ENCODE data around the gene SEC16B.

Gene SEC16B

GRCh38 chr1:177979272-177979671, 9.4 kb upstream of the SEC16B start:
- DNase-seq (ENCODE audit: low read depth, low spot score): no peak

GRCh38 chr1:177978530-177978929, 8.7 kb upstream of the SEC16B start:
- DNase-seq (ENCODE audit: low read depth, low spot score): no peak

GRCh38 chr1:177977141-177977540, 7.3 kb upstream of the SEC16B start:
- DNase-seq (ENCODE audit: low read depth, low spot score): no peak

GRCh38 chr1:177976596-177976995, 6.7 kb upstream of the SEC16B start:
- DNase-seq (ENCODE audit: low read depth, low spot score): no peak

- DNase-seq (ENCODE audit: low read depth, low spot score): peak; percentile 54
Observed at GRCh38 chr1:177975588-177976495, 6.0 kb upstream of the SEC16B start.

- no peak for DNase-seq (ENCODE audit: low read depth, low spot score)
Observed at GRCh38 chr1:177973585-177973984, 3.7 kb upstream of the SEC16B start.

GRCh38 chr1:177969109-177969508, 749 bp downstream of the SEC16B start:
- no peak for DNase-seq (ENCODE audit: low read depth, low spot score)

- no peak for DNase-seq (ENCODE audit: low read depth, low spot score)
Observed at GRCh38 chr1:177966199-177966598, 3.7 kb downstream of the SEC16B start.

- DNase-seq (ENCODE audit: low read depth, low spot score): no peak
Observed at GRCh38 chr1:177965293-177965692, 4.6 kb downstream of the SEC16B start.

GRCh38 chr1:177964336-177964735, 5.5 kb downstream of the SEC16B start:
- DNase-seq (ENCODE audit: low read depth, low spot score): no peak

GRCh38 chr1:177960939-177961622, 8.8 kb downstream of the SEC16B start:
- no peak for DNase-seq (ENCODE audit: low read depth, low spot score)

- peak; percentile 61 for DNase-seq (ENCODE audit: low read depth, low spot score)
Observed at GRCh38 chr1:177959811-177960515, 9.9 kb downstream of the SEC16B start.

GRCh38 chr1:177958092-177958491, 11.8 kb downstream of the SEC16B start:
- DNase-seq (ENCODE audit: low read depth, low spot score): no peak

GRCh38 chr1:177954076-177954475, 15.8 kb downstream of the SEC16B start:
- DNase-seq (ENCODE audit: low read depth, low spot score): no peak

GRCh38 chr1:177953549-177953948, 16.3 kb downstream of the SEC16B start:
- no peak for DNase-seq (ENCODE audit: low read depth, low spot score)

GRCh38 chr1:177952691-177953090, 17.2 kb downstream of the SEC16B start:
- no peak for DNase-seq (ENCODE audit: low read depth, low spot score)

GRCh38 chr1:177952249-177952648, 17.6 kb downstream of the SEC16B start:
- DNase-seq (ENCODE audit: low read depth, low spot score): no peak

- no peak for DNase-seq (ENCODE audit: low read depth, low spot score)
Observed at GRCh38 chr1:177950506-177950905, 19.4 kb downstream of the SEC16B start.

GRCh38 chr1:177948336-177948972, 21.4 kb downstream of the SEC16B start:
- peak; percentile 83 for DNase-seq (ENCODE audit: low read depth, low spot score)

- no peak for DNase-seq (ENCODE audit: low read depth, low spot score)
Observed at GRCh38 chr1:177947623-177948022, 22.2 kb downstream of the SEC16B start.

GRCh38 chr1:177945943-177946650, 23.8 kb downstream of the SEC16B start:
- DNase-seq (ENCODE audit: low read depth, low spot score): peak; percentile 83
